ENCODE data around the gene CYSLTR1.

GRCh38 chrX:78322863-78323262, 4.5 kb downstream of the CYSLTR1 start:
- TF ChIP-seq CTCF (IDR thresholded peaks at IDR 0.05) (no peak), POLR2AphosphoS5 (IDR thresholded peaks at IDR 0.05) (no peak), POLR2A (IDR thresholded peaks at IDR 0.05) (no peak), EP300 (IDR thresholded peaks at IDR 0.05) (no peak)
